Measurements from ENCODE around the gene DNAI7.

Gene DNAI7

GRCh38 chr12:25089738-25090137 lies 105.2 kb downstream of the DNAI7 start:
- DNase-seq (ENCODE audit: insufficient read length): no peak
- TF ChIP-seq TAF1 (IDR thresholded peaks at IDR 0.05; ENCODE audit: borderline replicate concordance, low read depth, low read length) (no peak), POLR2AphosphoS5 (IDR thresholded peaks at IDR 0.05; ENCODE audit: low read depth, low read length) (no peak), POLR2A (IDR thresholded peaks at IDR 0.05; ENCODE audit: low read depth, low read length) (no peak)
- FAIRE-seq: no peak

DNA sequence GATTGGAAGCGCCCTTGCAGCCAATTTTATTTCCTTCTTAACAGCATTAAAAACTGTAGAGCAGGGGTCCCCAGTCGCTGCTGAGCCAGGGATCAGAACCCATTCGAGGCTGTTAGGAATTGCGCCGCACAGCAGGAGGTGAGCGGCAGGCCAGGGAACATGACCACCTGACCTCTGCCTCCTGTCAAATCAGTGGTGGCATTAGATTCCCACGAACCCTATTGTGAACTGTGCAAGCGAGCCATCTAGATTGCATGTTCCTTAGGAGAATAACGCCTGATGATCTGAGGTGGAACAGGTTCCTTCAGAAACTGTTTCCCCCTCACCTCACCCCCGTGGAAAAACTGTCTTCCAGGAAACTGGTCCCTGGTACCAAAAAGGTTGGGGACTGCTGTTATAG lies 107.4 kb downstream of the DNAI7 start:
- no peak for FAIRE-seq
- TF ChIP-seq POLR2AphosphoS5 (IDR thresholded peaks at IDR 0.05; ENCODE audit: low read depth, low read length): no peak
- no peak for TF ChIP-seq TAF1 (IDR thresholded peaks at IDR 0.05; ENCODE audit: borderline replicate concordance, low read depth, low read length)
- TF ChIP-seq POLR2A (IDR thresholded peaks at IDR 0.05; ENCODE audit: low read depth, low read length): no peak
- no peak for DNase-seq (ENCODE audit: insufficient read length)

- DNase-seq (ENCODE audit: insufficient read length) (no peak), FAIRE-seq (no peak)
- no peak for TF ChIP-seq POLR2AphosphoS5 (IDR thresholded peaks at IDR 0.05; ENCODE audit: low read depth, low read length)
- TF ChIP-seq POLR2A (IDR thresholded peaks at IDR 0.05; ENCODE audit: low read depth, low read length): no peak
- no peak for TF ChIP-seq TAF1 (IDR thresholded peaks at IDR 0.05; ENCODE audit: borderline replicate concordance, low read depth, low read length)
These were observed 110.1 kb downstream of the DNAI7 start for GRCh38 chr12:25084816-25085215.

GRCh38 chr12:25083211-25083610 lies 111.7 kb downstream of the DNAI7 start:
- TF ChIP-seq TAF1 (IDR thresholded peaks at IDR 0.05; ENCODE audit: borderline replicate concordance, low read depth, low read length): no peak
- no peak for TF ChIP-seq POLR2AphosphoS5 (IDR thresholded peaks at IDR 0.05; ENCODE audit: low read depth, low read length)
- no peak for TF ChIP-seq POLR2A (IDR thresholded peaks at IDR 0.05; ENCODE audit: low read depth, low read length)
- DNase-seq (ENCODE audit: insufficient read length) (no peak), FAIRE-seq (no peak)

- DNase-seq (ENCODE audit: insufficient read length) (no peak), FAIRE-seq (no peak)
- TF ChIP-seq POLR2A (IDR thresholded peaks at IDR 0.05; ENCODE audit: low read depth, low read length) (no peak), TAF1 (IDR thresholded peaks at IDR 0.05; ENCODE audit: borderline replicate concordance, low read depth, low read length) (no peak), POLR2AphosphoS5 (IDR thresholded peaks at IDR 0.05; ENCODE audit: low read depth, low read length) (no peak)
These were observed 112.3 kb downstream of the DNAI7 start for GRCh38 chr12:25082628-25083027.

GRCh38 chr12:25079393-25079792 lies 115.6 kb downstream of the DNAI7 start:
- no peak for DNase-seq (ENCODE audit: insufficient read length)
- TF ChIP-seq TAF1 (IDR thresholded peaks at IDR 0.05; ENCODE audit: borderline replicate concordance, low read depth, low read length) (no peak), POLR2A (IDR thresholded peaks at IDR 0.05; ENCODE audit: low read depth, low read length) (no peak), POLR2AphosphoS5 (IDR thresholded peaks at IDR 0.05; ENCODE audit: low read depth, low read length) (no peak)
- no peak for FAIRE-seq

DNA sequence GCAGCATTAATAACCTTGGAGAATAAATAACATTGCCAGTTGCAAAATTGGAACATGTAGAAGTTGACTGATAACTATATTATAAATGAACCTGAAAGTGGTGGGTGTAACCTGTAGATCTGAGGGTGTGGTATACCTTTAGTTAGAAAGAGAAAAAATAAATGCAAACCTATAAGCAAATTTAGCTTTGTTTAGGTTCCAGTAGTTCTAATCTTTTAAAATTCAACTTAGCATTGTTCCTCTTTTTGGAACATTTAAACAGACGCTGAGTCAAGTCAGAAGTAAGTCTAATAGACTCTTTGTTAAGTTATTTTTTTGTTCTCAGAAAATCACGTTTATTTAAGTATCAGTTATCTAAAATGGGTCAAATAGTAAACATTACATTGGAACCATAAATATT lies 120.0 kb downstream of the DNAI7 start:
- DNase-seq (ENCODE audit: insufficient read length): no peak
- TF ChIP-seq POLR2A (IDR thresholded peaks at IDR 0.05; ENCODE audit: low read depth, low read length): no peak
- TF ChIP-seq POLR2AphosphoS5 (IDR thresholded peaks at IDR 0.05; ENCODE audit: low read depth, low read length): no peak
- TF ChIP-seq TAF1 (IDR thresholded peaks at IDR 0.05; ENCODE audit: borderline replicate concordance, low read depth, low read length): no peak
- no peak for FAIRE-seq

GRCh38 chr12:25074113-25074512 lies 120.8 kb downstream of the DNAI7 start:
- no peak for TF ChIP-seq POLR2A (IDR thresholded peaks at IDR 0.05; ENCODE audit: low read depth, low read length)
- TF ChIP-seq POLR2AphosphoS5 (IDR thresholded peaks at IDR 0.05; ENCODE audit: low read depth, low read length): no peak
- TF ChIP-seq TAF1 (IDR thresholded peaks at IDR 0.05; ENCODE audit: borderline replicate concordance, low read depth, low read length): no peak
- no peak for DNase-seq (ENCODE audit: insufficient read length)
- FAIRE-seq: no peak

DNA sequence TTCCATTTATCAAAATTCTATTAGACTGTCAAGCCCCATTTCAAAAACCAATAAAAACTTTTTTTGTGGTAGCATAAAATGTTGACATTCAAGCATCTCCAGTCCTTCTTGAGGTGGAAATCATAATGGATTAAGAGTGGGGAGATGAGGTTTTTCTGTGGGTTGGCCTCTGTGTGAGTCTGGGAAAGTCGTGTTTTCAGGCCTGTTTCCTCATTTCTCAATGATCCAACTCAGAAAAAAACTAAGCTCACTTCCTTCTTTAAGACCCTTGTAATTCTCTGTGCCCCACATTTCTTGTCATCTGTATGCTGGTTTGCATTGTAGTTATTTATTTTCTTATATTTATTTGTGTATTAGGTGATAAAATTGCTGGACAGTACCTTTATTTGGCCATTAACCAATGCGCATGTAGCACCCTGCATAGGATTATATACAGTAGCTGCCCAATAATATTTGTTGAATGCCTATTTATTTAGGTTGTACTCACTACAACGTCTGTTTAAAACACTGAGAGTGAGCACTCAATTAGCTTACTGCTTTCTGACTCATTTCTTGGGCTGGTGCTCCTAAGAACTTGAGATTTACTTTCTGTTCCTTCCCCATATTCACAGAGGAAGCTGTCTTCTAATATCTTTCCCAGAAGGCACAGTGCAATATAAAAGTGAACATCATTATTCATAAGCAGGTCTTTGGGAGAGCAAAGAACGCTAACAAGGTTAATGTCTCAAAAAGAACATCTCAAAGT lies 121.9 kb downstream of the DNAI7 start:
- FAIRE-seq: peak; percentile 70
- TF ChIP-seq POLR2AphosphoS5 (IDR thresholded peaks at IDR 0.05; ENCODE audit: low read depth, low read length) (no peak), POLR2A (IDR thresholded peaks at IDR 0.05; ENCODE audit: low read depth, low read length) (no peak), TAF1 (IDR thresholded peaks at IDR 0.05; ENCODE audit: borderline replicate concordance, low read depth, low read length) (no peak)
- DNase-seq (ENCODE audit: insufficient read length): no peak

DNA sequence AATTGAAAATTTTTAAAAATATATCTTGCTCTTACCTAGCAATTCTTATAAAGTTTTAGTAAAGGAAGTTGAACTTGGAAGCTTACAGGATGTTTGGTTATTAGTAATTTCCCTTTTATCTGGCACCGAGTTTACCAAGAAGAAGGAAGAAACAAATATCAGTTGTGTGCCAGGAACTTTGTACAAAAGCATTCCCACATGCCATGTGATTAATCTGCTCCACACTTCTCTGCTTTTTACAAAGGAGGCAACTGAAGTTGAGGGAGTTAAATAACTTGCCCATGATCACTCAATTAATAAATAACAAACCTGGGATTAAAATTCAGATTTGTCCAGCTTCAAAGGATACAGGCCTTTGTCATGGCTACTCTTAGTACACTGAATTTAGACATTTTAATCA lies 123.6 kb downstream of the DNAI7 start:
- TF ChIP-seq POLR2A (IDR thresholded peaks at IDR 0.05; ENCODE audit: low read depth, low read length) (no peak), TAF1 (IDR thresholded peaks at IDR 0.05; ENCODE audit: borderline replicate concordance, low read depth, low read length) (no peak), POLR2AphosphoS5 (IDR thresholded peaks at IDR 0.05; ENCODE audit: low read depth, low read length) (no peak)
- no peak for DNase-seq (ENCODE audit: insufficient read length)
- FAIRE-seq: no peak

GRCh38 chr12:25069224-25069623 lies 125.7 kb downstream of the DNAI7 start:
- no peak for TF ChIP-seq POLR2A (IDR thresholded peaks at IDR 0.05; ENCODE audit: low read depth, low read length)
- TF ChIP-seq TAF1 (IDR thresholded peaks at IDR 0.05; ENCODE audit: borderline replicate concordance, low read depth, low read length): no peak
- no peak for TF ChIP-seq POLR2AphosphoS5 (IDR thresholded peaks at IDR 0.05; ENCODE audit: low read depth, low read length)
- FAIRE-seq (no peak), DNase-seq (ENCODE audit: insufficient read length) (no peak)

DNA sequence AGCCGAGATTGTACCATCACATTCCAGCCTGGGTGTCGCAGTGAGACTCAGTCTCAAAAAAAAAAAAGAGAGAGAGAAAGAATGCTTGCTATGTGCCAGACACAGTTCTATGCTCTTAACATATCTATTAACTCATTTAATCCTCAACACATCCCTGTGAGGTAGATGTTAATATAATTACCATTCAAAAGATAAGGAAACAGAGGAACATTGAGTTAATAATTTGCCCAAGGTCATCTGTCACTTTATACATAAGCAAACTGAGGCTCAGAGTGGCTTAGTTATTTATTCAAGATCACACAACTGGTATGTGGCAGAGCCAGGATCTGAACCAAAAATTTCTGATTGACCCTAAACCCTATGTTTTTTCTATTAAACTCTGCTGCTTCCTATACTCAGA lies 129.9 kb downstream of the DNAI7 start:
- FAIRE-seq (no peak), DNase-seq (ENCODE audit: insufficient read length) (no peak)
- TF ChIP-seq POLR2AphosphoS5 (IDR thresholded peaks at IDR 0.05; ENCODE audit: low read depth, low read length): no peak
- TF ChIP-seq POLR2A (IDR thresholded peaks at IDR 0.05; ENCODE audit: low read depth, low read length): no peak
- no peak for TF ChIP-seq TAF1 (IDR thresholded peaks at IDR 0.05; ENCODE audit: borderline replicate concordance, low read depth, low read length)

Data from GM12892 (cell line).